BE2C (cell line): Measurements from ENCODE around the gene DENND2A.

ENCODE experiments used
- DNase-seq: peaks from one replicate; pipeline ENCODE4 v3.0.0-alpha.2; 2020
- H3K27me3 ChIP-seq: fragments of 250-450 bp; sonication (Bioruptor Pico); 2 replicates; pipeline ENCODE4 v1.5.1; 2020; ENCODE audit warnings: mild to moderate bottlenecking
- H3K36me3 ChIP-seq: fragments of 250-450 bp; sonication (Bioruptor Pico); 2 replicates; pipeline ENCODE4 v1.5.1; 2020; ENCODE audit warnings: mild to moderate bottlenecking
- H3K4me1 ChIP-seq: fragments of 250-450 bp; sonication (Bioruptor Pico); 2 replicates; pipeline ENCODE4 v1.5.1; 2020
- H3K4me3 ChIP-seq: 2 replicates; pipeline ENCODE4 v1.5.1; 2011; ENCODE audit warnings: low read depth, low read length
- H3K9me3 ChIP-seq: fragments of 250-450 bp; sonication (Bioruptor Pico); 2 replicates; pipeline ENCODE4 v1.5.1; 2020
- CTCF ChIP-seq: IDR thresholded peaks from 2 replicates; pipeline ENCODE4 v1.5.1; 2012; ENCODE audit warnings: mild to moderate bottlenecking, low read depth, low read length

The DENND2A gene

DNA sequence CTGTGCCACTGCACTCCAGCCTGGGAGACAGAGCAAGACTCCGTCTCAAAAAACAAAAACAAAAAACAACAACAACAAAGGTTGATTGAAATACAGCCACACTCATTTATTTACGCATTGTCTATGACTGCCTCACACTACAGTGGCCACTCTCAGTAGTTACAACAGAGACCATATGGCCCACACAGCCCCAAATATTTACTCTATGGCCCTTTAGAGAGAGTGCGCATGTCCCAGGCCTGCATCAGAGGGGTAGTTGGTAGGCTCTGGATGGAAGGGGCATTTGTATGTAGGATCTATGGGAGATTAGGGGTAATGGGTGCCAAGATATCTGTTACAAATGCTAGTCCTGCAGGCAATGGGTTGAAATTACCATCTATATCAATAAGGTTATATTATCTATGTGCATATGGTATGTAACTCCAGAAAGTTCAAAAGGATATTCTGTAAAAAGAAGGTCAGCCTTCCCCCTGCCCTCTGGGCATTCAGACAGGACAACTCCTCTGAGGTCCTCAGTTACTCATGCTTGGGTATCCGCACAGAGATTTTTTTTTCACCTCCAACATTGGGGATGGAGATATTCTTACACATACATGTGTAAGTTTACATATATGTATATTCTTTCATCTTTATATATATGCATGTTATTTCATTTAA, 56.3 kb downstream of the DENND2A start:
- H3K4me1 ChIP-seq = no peaks in the 10 kb centered on the region
- no peak for DNase-seq
- TF ChIP-seq CTCF = no peak
- no peak overlapping the region for H3K4me3 ChIP-seq
- no peaks in the 10 kb centered on the region for H3K9me3 ChIP-seq
- H3K36me3 ChIP-seq = no peaks in the 10 kb centered on the region
- no peaks in the 10 kb centered on the region for H3K27me3 ChIP-seq

- H3K4me1 ChIP-seq = no peaks in the 10 kb centered on the region
- no peak overlapping the region for H3K4me3 ChIP-seq
- H3K36me3 ChIP-seq = no peaks in the 10 kb centered on the region
- DNase-seq = no peak
- TF ChIP-seq CTCF = no peak
- H3K9me3 ChIP-seq = no peaks in the 10 kb centered on the region
- no peaks in the 10 kb centered on the region for H3K27me3 ChIP-seq
Measured at GRCh38 chr7:140581411-140581810, 59.2 kb downstream of the DENND2A start.

DNA sequence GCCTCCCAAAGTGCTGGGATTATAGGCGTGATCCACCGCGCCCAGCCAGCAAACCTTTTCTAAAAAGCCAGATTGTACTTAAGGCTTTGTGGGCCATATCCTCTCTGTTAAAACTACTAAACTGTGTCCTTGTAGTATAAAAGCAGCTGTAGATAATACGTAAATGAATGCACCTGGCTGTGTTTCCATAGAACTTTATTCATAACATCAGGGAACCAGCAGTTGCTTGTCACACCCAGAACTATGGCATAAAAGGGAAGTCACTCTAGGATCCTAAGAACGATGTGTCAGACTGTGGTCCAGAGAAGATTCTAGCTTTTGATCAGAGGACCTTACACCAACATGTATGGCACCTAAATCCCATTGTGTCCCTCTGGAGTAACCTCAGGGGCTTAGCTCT, 63.0 kb downstream of the DENND2A start:
- no peak for TF ChIP-seq CTCF
- no peaks in the 10 kb centered on the region for H3K4me1 ChIP-seq
- H3K9me3 ChIP-seq = no peaks in the 10 kb centered on the region
- no peaks in the 10 kb centered on the region for H3K36me3 ChIP-seq
- H3K4me3 ChIP-seq = no peak overlapping the region
- no peak for DNase-seq
- no peaks in the 10 kb centered on the region for H3K27me3 ChIP-seq

DNA sequence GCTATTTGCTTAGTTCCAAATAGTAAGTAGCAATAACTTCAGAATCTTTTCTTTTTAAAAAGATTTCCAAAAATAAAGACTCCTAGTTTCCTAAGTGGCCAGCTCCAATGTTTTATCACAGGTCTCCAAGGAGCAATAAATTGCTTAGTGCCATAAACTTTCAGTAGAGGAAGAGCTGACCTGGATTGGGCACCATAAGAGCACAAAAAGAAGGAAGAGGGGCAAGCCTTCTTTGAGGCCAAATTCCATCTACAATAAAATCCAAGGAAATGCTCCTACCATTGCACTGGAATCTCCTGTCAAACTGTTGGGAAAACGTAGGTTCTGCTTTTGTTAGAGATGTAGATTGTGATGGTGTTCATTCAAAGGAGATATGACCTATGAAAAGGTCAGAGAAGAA, 64.0 kb downstream of the DENND2A start:
- Histone ChIP-seq H3K36me3 (no peaks in the 10 kb centered on the region), H3K4me1 (no peaks in the 10 kb centered on the region), H3K27me3 (no peaks in the 10 kb centered on the region), H3K9me3 (no peaks in the 10 kb centered on the region), H3K4me3 (no peak overlapping the region)
- no peak for DNase-seq
- TF ChIP-seq CTCF = no peak

- no peak for TF ChIP-seq CTCF
- Histone ChIP-seq H3K9me3 (no peaks in the 10 kb centered on the region), H3K27me3 (no peaks in the 10 kb centered on the region), H3K4me3 (no peak overlapping the region), H3K4me1 (peaks cover 7% of the 10 kb centered on the region), H3K36me3 (no peaks in the 10 kb centered on the region)
- no peak for DNase-seq
Measured at GRCh38 chr7:140571538-140572122, 69.0 kb downstream of the DENND2A start.

- no peaks in the 10 kb centered on the region for H3K27me3 ChIP-seq
- no peaks in the 10 kb centered on the region for H3K9me3 ChIP-seq
- TF ChIP-seq CTCF = no peak
- peaks cover 12% of the 10 kb centered on the region for H3K4me1 ChIP-seq
- DNase-seq = no peak
- H3K4me3 ChIP-seq = no peak overlapping the region
- H3K36me3 ChIP-seq = no peaks in the 10 kb centered on the region
Measured at GRCh38 chr7:140570120-140570519, 70.5 kb downstream of the DENND2A start.
